Endothelial cell of umbilical vein (primary cell): Measurements from ENCODE around the gene ZCWPW1. TPM values are rescaled to one million over a fixed set of nuclear protein-coding genes. Genes with fewer than 3 reads are reported as not detected.

Experiments used
- BruUV-seq: library from RNA; stranded (reverse); fragments of 400-500 nt; replicated peaks from 2 replicates; lab custom pipeline; 2021; lab: Mats Ljungman, UMichigan
- CTCF ChIA-PET: fragments of 300-600, 350-600 bp; sonication (Branson Sonifier 250); formaldehyde crosslinking; loops from one replicate; lab custom pipeline; 2021; ENCODE audit warnings: antibody characterized with exemption, inconsistent platforms; lab: Charles Lee
- POLR2A ChIA-PET: fragments of 300-600, 350-600 bp; sonication (Branson Sonifier 250); formaldehyde crosslinking; loops from one replicate; lab custom pipeline; 2021; ENCODE audit warnings: antibody characterized with exemption, inconsistent platforms; lab: Charles Lee
- DNase-seq: peaks from one replicate; pipeline ENCODE4 v3.0.0-alpha.2; 2011; ENCODE audit warnings: low read depth, low spot score
- FAIRE-seq: peaks from 2 replicates; lab custom pipeline; 2011; peaks lifted over from hg19 to GRCh38; lab: Jason Lieb, UNC
- H2AFZ ChIP-seq: 2 replicates; pipeline ENCODE4 v1.6.0; 2012; ENCODE audit warnings: low read depth, low read length, control low read depth, inconsistent platforms
- H3K27ac ChIP-seq: 2 replicates; pipeline ENCODE4 v1.5.1; 2011; ENCODE audit warnings: low read depth, mild to moderate bottlenecking, control low read depth, low read length, moderate library complexity; ENCODE audit not compliant: insufficient read depth
- H3K27me3 ChIP-seq, 2 experiments: 2 replicates each; pipeline versions ENCODE4 v1.6.0 to v1.6.1; 2011; ENCODE audit warnings: low read length in 2 of 2, mixed read lengths in 1 of 2; ENCODE audit not compliant: control insufficient read depth in 2 of 2, insufficient read depth in 2 of 2
- H3K36me3 ChIP-seq, 2 experiments: 2 replicates in 1 of 2; 3 replicates in 1 of 2; pipeline ENCODE4 v1.5.1; 2011; ENCODE audit warnings: low read length in 2 of 2, mild to moderate bottlenecking in 1 of 2, moderate library complexity in 1 of 2; ENCODE audit not compliant: control insufficient read depth in 2 of 2, insufficient read depth in 2 of 2; ENCODE audit errors: extremely low read depth in 1 of 2
- H3K4me1 ChIP-seq: 3 replicates; pipeline ENCODE4 v1.5.1; 2011; ENCODE audit warnings: mild to moderate bottlenecking, low read length; ENCODE audit not compliant: control insufficient read depth, insufficient read depth; ENCODE audit errors: extremely low read depth
- H3K4me2 ChIP-seq: 2 replicates; pipeline ENCODE4 v1.6.1; 2011; ENCODE audit warnings: low read length, control low read depth, mixed read lengths; ENCODE audit not compliant: insufficient read depth
- H3K4me3 ChIP-seq, 3 experiments: fragments of 200-600 bp in 1 of 3; sonication (generic), shearing (Covaris generic) in 1 of 3; replicated peaks in 1 of 3; 2 replicates each; pipeline ENCODE4 v1.5.1; 2011 to 2016; ENCODE audit warnings: control low read depth in 3 of 3, low read length in 3 of 3, mild to moderate bottlenecking in 2 of 3, inconsistent platforms in 1 of 3, low read depth in 1 of 3, moderate library complexity in 1 of 3; ENCODE audit not compliant: insufficient read depth in 1 of 3
- H3K79me2 ChIP-seq: 2 replicates; pipeline ENCODE4 v1.6.0; 2012; ENCODE audit warnings: low read length, inconsistent platforms; ENCODE audit not compliant: control insufficient read depth, insufficient read depth
- H3K9ac ChIP-seq: replicated peaks from 2 replicates; pipeline ENCODE3; 2011; ENCODE audit warnings: low read length, control low read depth; ENCODE audit not compliant: insufficient read depth; ENCODE audit errors: extremely low read depth
- H3K9me1 ChIP-seq: replicated peaks from 3 replicates; pipeline ENCODE4 v1.6.0; 2011; ENCODE audit warnings: mild to moderate bottlenecking, low read length; ENCODE audit not compliant: control insufficient read depth, insufficient read depth; ENCODE audit errors: extremely low read depth
- H3K9me3 ChIP-seq: replicated peaks from 2 replicates; pipeline ENCODE4 v1.5.1; 2012; ENCODE audit warnings: low read length, inconsistent platforms; ENCODE audit not compliant: control insufficient read depth, insufficient read depth
- H4K20me1 ChIP-seq: replicated peaks from 2 replicates; pipeline ENCODE3; 2011; ENCODE audit warnings: mild to moderate bottlenecking, low read length; ENCODE audit not compliant: control insufficient read depth, insufficient read depth; ENCODE audit errors: extremely low read depth
- EZH2 ChIP-seq: IDR thresholded peaks from 2 replicates; pipeline ENCODE4 v1.6.1; 2012; ENCODE audit warnings: borderline replicate concordance, low read depth, mild to moderate bottlenecking, moderate library complexity, low read length, inconsistent platforms; ENCODE audit not compliant: severe bottlenecking
- FOS ChIP-seq: IDR thresholded peaks from 2 replicates; pipeline ENCODE4 v1.6.1; 2011; ENCODE audit warnings: mild to moderate bottlenecking, low read length, moderate library complexity, borderline replicate concordance; ENCODE audit not compliant: insufficient read depth
- GATA2 ChIP-seq: IDR thresholded peaks from 2 replicates; pipeline ENCODE4 v1.7.0; 2011; ENCODE audit warnings: low read depth, mild to moderate bottlenecking, moderate library complexity, mixed read lengths, low read length; ENCODE audit not compliant: insufficient read length, insufficient read depth
- JUN ChIP-seq: IDR thresholded peaks from 2 replicates; pipeline ENCODE4 v1.6.1; 2011; ENCODE audit warnings: borderline replicate concordance, low read depth; ENCODE audit not compliant: insufficient read length, insufficient read depth
- MYC ChIP-seq: IDR thresholded peaks from one replicate; pipeline ENCODE4 v1.6.1; 2011; ENCODE audit warnings: mild to moderate bottlenecking, low read depth, low read length
- POLR2A ChIP-seq: IDR thresholded peaks from 2 replicates; pipeline ENCODE4 v1.6.1; 2012; ENCODE audit warnings: low read depth, mild to moderate bottlenecking, control low read depth, low read length
- POLR2AphosphoS5 ChIP-seq: IDR thresholded peaks from 2 replicates; pipeline ENCODE4 v1.6.1; 2012; ENCODE audit warnings: low read depth, mild to moderate bottlenecking, control low read depth, low read length, moderate library complexity; ENCODE audit not compliant: insufficient read depth
- dilution Hi-C: fragments of 300-500 bp; cut with MboI; formaldehyde crosslinking; loops from one replicate; pipeline ENCODE4 v1.15.0; 2019; ENCODE audit warnings: low sequenced_read_pairs; ENCODE audit not compliant: extremely low pct_ligation_motif_present
- intact Hi-C: fragments of 100-400 bp; cut with micrococcal nuclease; formaldehyde crosslinking; loops from one replicate; pipeline ENCODE4 v1.10.0; 2022
- polyA plus RNA-seq, 4 experiments: library from polyadenylated mRNA; depleted of rRNA in 3 of 4; stranded (reverse) in 3 of 4; unstranded in 1 of 4; fragments of >200 nt; gene quantifications; 2 replicates each; pipeline versions ENCODE4 v1.2.1 to v1.2.3, GENCODE V29; 2011 to 2012; ENCODE audit warnings: missing spikeins in 1 of 4
- total RNA-seq: library from RNA; stranded (reverse); gene quantifications from 2 replicates; pipeline ENCODE4 v1.2.3, GENCODE V29; 2021
- TF ChIP-seq, protein P1 (sequence below): IDR thresholded peaks from 2 replicates; pipeline ENCODE4 v1.6.1; 2011; ENCODE audit not compliant: insufficient read depth, insufficient read length
- TF ChIP-seq, protein P2 (sequence below), 2 donors: IDR thresholded peaks; 1 replicate in 1 of 2; 2 replicates in 1 of 2; pipeline ENCODE4 v1.5.1; 2011; ENCODE audit warnings: low read length in 2 of 2, mild to moderate bottlenecking in 2 of 2, moderate library complexity in 2 of 2, control low read depth in 1 of 2, inconsistent platforms in 1 of 2, low read depth in 1 of 2; ENCODE audit not compliant: insufficient read depth in 1 of 2; ENCODE audit errors: extremely low read depth in 1 of 2

The ZCWPW1 gene
- total and polyA plus RNA-seq, 2 donors (not counting 3 experiments of a cell fraction or from before 2014, with no cell fraction given), result 0.31 to 0.32 TPM

DNA sequence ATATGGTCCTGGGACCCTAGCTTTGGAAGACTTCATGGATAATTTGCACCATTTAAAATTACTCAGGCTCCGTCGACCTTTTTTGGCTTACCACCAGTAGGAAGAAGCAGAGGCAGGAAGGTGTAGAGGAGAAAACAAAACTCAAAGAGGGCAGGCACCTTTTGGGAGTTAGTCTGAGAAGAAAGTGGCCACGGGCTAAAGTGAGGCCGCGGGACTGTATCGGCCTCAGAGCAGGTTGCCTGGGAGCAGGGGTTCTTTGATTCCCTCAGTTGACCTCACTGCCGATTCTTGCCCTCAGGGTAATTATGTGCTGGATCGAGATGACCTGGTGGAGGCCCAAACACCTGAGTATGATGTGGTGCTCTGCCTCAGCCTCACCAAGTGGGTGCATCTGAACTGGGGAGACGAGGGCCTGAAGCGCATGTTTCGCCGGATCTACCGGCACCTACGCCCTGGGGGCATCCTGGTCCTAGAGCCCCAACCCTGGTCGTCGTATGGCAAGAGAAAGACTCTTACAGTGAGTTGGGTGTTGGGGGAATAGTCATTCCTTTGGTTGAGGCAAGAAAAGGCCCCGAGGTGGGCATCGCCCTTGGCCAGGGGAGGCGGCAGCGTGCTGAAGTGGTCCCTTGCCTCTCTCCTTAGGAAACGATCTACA is 4.2 kb upstream of the ZCWPW1 start:
- H3K4me2 ChIP-seq, result no peak overlapping the region
- no peaks in the 10 kb centered on the region for H3K9me3 ChIP-seq
- POLR2A ChIA-PET, result interaction anchor here (0.6 to 1.4 kb wide), 2 partner anchors 12 to 379 kb away, joined by 3 to 4 read pairs; no protein-coding TSS in a partner anchor
- CTCF ChIA-PET, result no interaction called here
- H3K9me1 ChIP-seq, result no peaks in the 10 kb centered on the region
- FAIRE-seq (no peak), DNase-seq (no peak)
- intact Hi-C loops (no loop called here), dilution Hi-C loops (no loop called here)
- H3K27ac ChIP-seq, result no peak overlapping the region
- no peaks in the 10 kb centered on the region for H3K27me3 ChIP-seq
- peaks cover 49% of the 10 kb centered on the region for H3K79me2 ChIP-seq
- H2AFZ ChIP-seq, result no peak overlapping the region
- no peak overlapping the region for H3K9ac ChIP-seq
- BruUV-seq, result no TSS peak
- H3K4me3 ChIP-seq, result no peak overlapping the region
- peaks cover 28% of the 10 kb centered on the region for H3K4me1 ChIP-seq
- TF ChIP-seq FOS (no peak), POLR2A (peak; percentile 39)
- H4K20me1 ChIP-seq, result no peaks in the 10 kb centered on the region
- peaks cover 5 to 20% of the 10 kb centered on the region in 2 experiments for H3K36me3 ChIP-seq

DNA sequence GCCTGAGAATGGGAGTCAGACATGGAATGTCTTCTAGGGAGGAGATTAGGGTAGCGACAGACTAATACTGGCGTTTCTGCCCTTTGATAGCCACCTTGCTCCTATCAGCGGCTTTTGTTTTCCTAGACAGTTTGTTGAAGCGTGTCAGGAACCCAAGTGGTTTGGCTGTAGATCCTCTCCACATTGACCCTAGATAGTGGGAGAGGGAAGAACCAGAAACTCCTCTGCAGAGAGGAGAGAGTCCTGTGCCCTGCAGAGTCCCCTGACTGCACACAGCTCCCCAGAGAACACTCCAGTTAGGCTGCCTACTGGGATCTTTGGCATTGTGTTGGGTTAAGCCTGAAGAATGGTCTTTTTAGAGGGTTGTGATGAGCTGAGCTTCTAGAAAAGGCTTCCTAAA is 3.5 kb upstream of the ZCWPW1 start:
- FAIRE-seq (no peak), DNase-seq (no peak)
- no TSS peak for BruUV-seq
- Histone ChIP-seq H3K27ac (no peak overlapping the region), H3K9me1 (no peaks in the 10 kb centered on the region), H3K9ac (no peak overlapping the region), H3K9me3 (no peaks in the 10 kb centered on the region), H3K4me2 (no peak overlapping the region), H4K20me1 (no peaks in the 10 kb centered on the region), H3K4me3 (no peak overlapping the region), H2AFZ (no peak overlapping the region), H3K4me1 (peaks cover 28% of the 10 kb centered on the region), H3K79me2 (peaks cover 49% of the 10 kb centered on the region), H3K36me3 (peaks cover 5 to 20% of the 10 kb centered on the region in 2 experiments), H3K27me3 (no peaks in the 10 kb centered on the region)
- CTCF ChIA-PET, result interaction anchor here (1.0 kb wide), 1 partner anchor 19 kb away, joined by 3 read pairs; no protein-coding TSS in a partner anchor
- dilution Hi-C loops (no loop called here), intact Hi-C loops (no loop called here)
- TF ChIP-seq FOS (no peak), POLR2AphosphoS5 (no peak), EZH2 (no peak), JUN (no peak), GATA2 (no peak), POLR2A (no peak), MYC (no peak)
- TF ChIP-seq, protein P1, sequence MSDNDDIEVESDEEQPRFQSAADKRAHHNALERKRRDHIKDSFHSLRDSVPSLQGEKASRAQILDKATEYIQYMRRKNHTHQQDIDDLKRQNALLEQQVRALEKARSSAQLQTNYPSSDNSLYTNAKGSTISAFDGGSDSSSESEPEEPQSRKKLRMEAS, result no peak
- TF ChIP-seq, protein P2, sequence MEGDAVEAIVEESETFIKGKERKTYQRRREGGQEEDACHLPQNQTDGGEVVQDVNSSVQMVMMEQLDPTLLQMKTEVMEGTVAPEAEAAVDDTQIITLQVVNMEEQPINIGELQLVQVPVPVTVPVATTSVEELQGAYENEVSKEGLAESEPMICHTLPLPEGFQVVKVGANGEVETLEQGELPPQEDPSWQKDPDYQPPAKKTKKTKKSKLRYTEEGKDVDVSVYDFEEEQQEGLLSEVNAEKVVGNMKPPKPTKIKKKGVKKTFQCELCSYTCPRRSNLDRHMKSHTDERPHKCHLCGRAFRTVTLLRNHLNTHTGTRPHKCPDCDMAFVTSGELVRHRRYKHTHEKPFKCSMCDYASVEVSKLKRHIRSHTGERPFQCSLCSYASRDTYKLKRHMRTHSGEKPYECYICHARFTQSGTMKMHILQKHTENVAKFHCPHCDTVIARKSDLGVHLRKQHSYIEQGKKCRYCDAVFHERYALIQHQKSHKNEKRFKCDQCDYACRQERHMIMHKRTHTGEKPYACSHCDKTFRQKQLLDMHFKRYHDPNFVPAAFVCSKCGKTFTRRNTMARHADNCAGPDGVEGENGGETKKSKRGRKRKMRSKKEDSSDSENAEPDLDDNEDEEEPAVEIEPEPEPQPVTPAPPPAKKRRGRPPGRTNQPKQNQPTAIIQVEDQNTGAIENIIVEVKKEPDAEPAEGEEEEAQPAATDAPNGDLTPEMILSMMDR (IDR thresholded peaks at IDR 0.05; ENCODE audit: extremely low read depth in 1 of 2, insufficient read depth in 1 of 2, low read depth in 1 of 2, low read length in 2 of 2), result no peak
- POLR2A ChIA-PET, result no interaction called here
